DND-41 (cell line): ENCODE results near the gene KLF13.
A peak's percentile ranks its signal among the peaks of the same experiment; 100 is the strongest.

Experiments used
- ATAC-seq: fragments of 200-7000 bp; cut with Tn5 transposase; 3 replicates; pipeline ENCODE4 v1.9.1; 2021; ENCODE audit warnings: low read depth; ENCODE audit not compliant: insufficient read depth
- DNase-seq: peaks from one replicate; pipeline ENCODE4 v3.0.0-alpha.2; 2020
- H2AFZ ChIP-seq: 2 replicates; pipeline ENCODE4 v1.6.0; 2012; ENCODE audit warnings: low read depth, low read length
- H3K27ac ChIP-seq: 2 replicates; pipeline ENCODE4 v1.5.1; 2012; ENCODE audit warnings: low read length, inconsistent platforms
- H3K27me3 ChIP-seq: fragments of 200-600 bp; sonication (generic); 2 replicates; pipeline ENCODE4 v1.6.0; 2012; ENCODE audit warnings: low read length, mild to moderate bottlenecking, inconsistent platforms; ENCODE audit not compliant: insufficient read depth, poor library complexity
- H3K36me3 ChIP-seq: 2 replicates; pipeline ENCODE4 v1.5.1; 2012; ENCODE audit warnings: low read length, inconsistent platforms; ENCODE audit not compliant: insufficient read depth
- H3K4me1 ChIP-seq: 2 replicates; pipeline ENCODE4 v1.5.1; 2012; ENCODE audit warnings: mild to moderate bottlenecking, low read length; ENCODE audit not compliant: insufficient read depth
- H3K4me2 ChIP-seq: 2 replicates; pipeline ENCODE4 v1.6.0; 2012; ENCODE audit warnings: mild to moderate bottlenecking, moderate library complexity, low read length, inconsistent platforms; ENCODE audit not compliant: insufficient read depth
- H3K4me3 ChIP-seq, 2 experiments: fragments of 200-600 bp in 1 of 2; shearing (Covaris generic) in 1 of 2; 2 replicates each; pipeline ENCODE4 v1.5.1; 2012 to 2016; ENCODE audit warnings: inconsistent platforms in 2 of 2, low read length in 2 of 2, mild to moderate bottlenecking in 2 of 2, low read depth in 1 of 2, moderate library complexity in 1 of 2
- H3K79me2 ChIP-seq: 2 replicates; pipeline ENCODE4 v1.6.0; 2012; ENCODE audit warnings: low read length, inconsistent platforms; ENCODE audit not compliant: insufficient read depth
- H3K9ac ChIP-seq: 2 replicates; pipeline ENCODE4 v1.6.0; 2012; ENCODE audit warnings: low read depth, mild to moderate bottlenecking, inconsistent platforms, low read length, moderate library complexity
- H3K9me3 ChIP-seq: 2 replicates; pipeline ENCODE4 v1.5.1; 2012; ENCODE audit warnings: low read length, moderate library complexity, mild to moderate bottlenecking, inconsistent platforms; ENCODE audit not compliant: insufficient read depth, severe bottlenecking
- H4K20me1 ChIP-seq: 2 replicates; pipeline ENCODE4 v1.6.0; 2012; ENCODE audit warnings: low read length; ENCODE audit not compliant: insufficient read depth
- CTCF ChIP-seq: IDR thresholded peaks from 2 replicates; pipeline ENCODE4 v1.5.1; 2012; ENCODE audit warnings: borderline replicate concordance, low read length, moderate library complexity, mild to moderate bottlenecking; ENCODE audit not compliant: poor library complexity, severe bottlenecking; ENCODE audit errors: extremely low read depth
- EZH2 ChIP-seq: IDR thresholded peaks from 3 replicates; pipeline ENCODE4 v1.6.1; 2012; ENCODE audit warnings: borderline replicate concordance, low read depth, mild to moderate bottlenecking, moderate library complexity, low read length, inconsistent platforms; ENCODE audit not compliant: severe bottlenecking

The KLF13 gene

GRCh38 chr15:31280831-31281216 is 45.8 kb upstream of the KLF13 start:
- no peak overlapping the region for H3K4me3 ChIP-seq

DNA sequence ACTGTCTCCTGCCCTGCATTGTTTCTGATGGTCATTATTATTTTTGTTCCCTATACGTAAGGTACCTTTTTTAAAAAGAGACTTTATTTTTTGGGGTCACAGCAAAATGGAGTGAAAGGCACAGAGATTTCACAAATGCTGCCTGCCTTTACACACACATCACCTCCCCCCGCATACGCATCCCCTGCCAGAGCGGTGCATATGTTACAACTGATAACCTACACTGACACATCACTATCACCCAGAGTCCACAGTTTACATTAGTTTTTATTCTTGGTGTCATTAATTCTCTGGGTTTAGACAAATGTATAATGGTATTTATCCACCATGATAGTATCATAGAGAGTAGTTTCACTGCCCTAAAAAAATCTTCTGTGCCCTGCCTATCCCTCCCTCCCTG is 43.6 kb upstream of the KLF13 start:
- no peak overlapping the region for H3K27ac ChIP-seq
- H3K4me1 ChIP-seq: no peaks in the 10 kb centered on the region
- no peaks in the 10 kb centered on the region for H3K79me2 ChIP-seq
- H3K9ac ChIP-seq: no peak overlapping the region
- no peak overlapping the region for H3K4me3 ChIP-seq
- H3K4me2 ChIP-seq: no peak overlapping the region
- H3K36me3 ChIP-seq: no peaks in the 10 kb centered on the region
- no peaks in the 10 kb centered on the region for H3K9me3 ChIP-seq
- no peak for DNase-seq
- TF ChIP-seq EZH2: no peak
- no peak for TF ChIP-seq CTCF
- no peaks in the 10 kb centered on the region for H3K27me3 ChIP-seq
- no peak for ATAC-seq
- H2AFZ ChIP-seq: no peak overlapping the region
- no peaks in the 10 kb centered on the region for H4K20me1 ChIP-seq

More at GRCh38 chr15:31280831-31281216, 45.8 kb upstream of the KLF13 start:
- H4K20me1 ChIP-seq: no peaks in the 10 kb centered on the region
- H3K27me3 ChIP-seq: no peaks in the 10 kb centered on the region
- no peaks in the 10 kb centered on the region for H3K9me3 ChIP-seq
- H2AFZ ChIP-seq: no peak overlapping the region
- TF ChIP-seq CTCF (no peak), EZH2 (no peak)
- H3K36me3 ChIP-seq: no peaks in the 10 kb centered on the region
- no peak for ATAC-seq
- H3K4me2 ChIP-seq: no peak overlapping the region
- no peaks in the 10 kb centered on the region for H3K79me2 ChIP-seq
- no peak overlapping the region for H3K27ac ChIP-seq
- H3K9ac ChIP-seq: no peak overlapping the region
- DNase-seq: peak; percentile 1
- H3K4me1 ChIP-seq: no peaks in the 10 kb centered on the region

- TF ChIP-seq EZH2: no peak
- H3K79me2 ChIP-seq: no peaks in the 10 kb centered on the region
These were observed 40.8 kb upstream of the KLF13 start for GRCh38 chr15:31285772-31286261.

GRCh38 chr15:31291048-31291578 is 35.5 kb upstream of the KLF13 start:
- Histone ChIP-seq H3K4me3 (no peak overlapping the region), H3K4me2 (no peak overlapping the region), H3K9ac (no peak overlapping the region), H3K79me2 (no peaks in the 10 kb centered on the region), H3K4me1 (no peaks in the 10 kb centered on the region), H3K27me3 (no peaks in the 10 kb centered on the region), H3K36me3 (no peaks in the 10 kb centered on the region), H3K9me3 (no peaks in the 10 kb centered on the region), H3K27ac (no peak overlapping the region), H4K20me1 (no peaks in the 10 kb centered on the region), H2AFZ (no peak overlapping the region)
- no peak for TF ChIP-seq CTCF
- no peak for TF ChIP-seq EZH2
- no peak for DNase-seq
- no peak for ATAC-seq

More at GRCh38 chr15:31285772-31286261, 40.8 kb upstream of the KLF13 start:
- Histone ChIP-seq H3K9ac (no peak overlapping the region), H3K4me2 (no peak overlapping the region), H3K27ac (no peak overlapping the region), H3K27me3 (no peaks in the 10 kb centered on the region), H4K20me1 (no peaks in the 10 kb centered on the region), H3K4me3 (no peak overlapping the region), H2AFZ (no peak overlapping the region), H3K9me3 (no peaks in the 10 kb centered on the region), H3K4me1 (no peaks in the 10 kb centered on the region), H3K36me3 (no peaks in the 10 kb centered on the region)
- DNase-seq (no peak), ATAC-seq (no peak)
